ENCODE data around the gene CHURC1. TPM values are rescaled to one million over a fixed set of nuclear protein-coding genes. Genes with fewer than 3 reads are reported as not detected.
"Not testable (repeated sequence)": the region's sequence is repeated elsewhere in the genome, so short reads cannot be mapped to it uniquely, and the experiment has no call there.

Gene CHURC1
- total and polyA plus RNA-seq, 2 experiments from 2014 or later = 42.0 to 218 TPM

DNA sequence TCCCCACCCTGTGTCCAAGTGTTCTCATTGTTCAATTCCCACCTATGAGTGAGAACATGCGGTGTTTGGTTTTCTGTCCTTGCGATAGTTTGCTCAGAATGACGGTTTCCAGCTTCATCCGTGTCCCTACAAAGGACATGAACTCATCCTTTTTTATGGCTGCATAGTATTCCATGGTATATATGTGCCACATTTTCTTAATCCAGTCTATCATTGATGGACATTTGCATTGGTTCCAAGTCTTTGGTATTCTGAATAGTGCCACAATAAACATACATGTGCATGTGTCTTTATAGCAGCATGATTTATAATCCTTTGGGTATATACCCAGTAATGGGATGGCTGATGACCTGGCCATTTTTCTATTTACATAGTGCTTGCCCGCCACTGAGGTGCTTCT lies 778 bp upstream of the CHURC1 start:
- not testable (repeated sequence) for ATAC-seq; H3K9me3 Mint-ChIP-seq; H3K36me3 Mint-ChIP-seq (ENCODE audit: low read depth); H4K20me1 ChIP-seq (replicated peaks; ENCODE audit: insufficient read depth); H3K27ac ChIP-seq (ENCODE audit: low read depth); H3K27ac Mint-ChIP-seq; H3K4me1 ChIP-seq (ENCODE audit: insufficient read depth); H3K36me3 ChIP-seq (ENCODE audit: insufficient read depth); H3K27me3 Mint-ChIP-seq (ENCODE audit: insufficient read depth, low read depth, poor library complexity); DNase-seq (ENCODE audit: low spot score); H2AFZ ChIP-seq; H3K27me3 ChIP-seq (ENCODE audit: insufficient read depth); H3K9me2 ChIP-seq (ENCODE audit: insufficient read depth); H3F3A ChIP-seq (replicated peaks; ENCODE audit: low read depth)
- H3K4me1 Mint-ChIP-seq = peaks cover 13% of the 10 kb centered on the region
- Histone ChIP-seq H3K4me3 (peak overlapping the region; percentile 74), H3K4me2 (peak overlapping the region; percentile 85; the same call in 1 of the 2 replicates), H3K79me2 (replicated peaks; ENCODE audit: insufficient read depth) (peaks cover 32% of the 10 kb centered on the region)
- peak overlapping the region; percentile 89 for H3K4me3 Mint-ChIP-seq

DNA sequence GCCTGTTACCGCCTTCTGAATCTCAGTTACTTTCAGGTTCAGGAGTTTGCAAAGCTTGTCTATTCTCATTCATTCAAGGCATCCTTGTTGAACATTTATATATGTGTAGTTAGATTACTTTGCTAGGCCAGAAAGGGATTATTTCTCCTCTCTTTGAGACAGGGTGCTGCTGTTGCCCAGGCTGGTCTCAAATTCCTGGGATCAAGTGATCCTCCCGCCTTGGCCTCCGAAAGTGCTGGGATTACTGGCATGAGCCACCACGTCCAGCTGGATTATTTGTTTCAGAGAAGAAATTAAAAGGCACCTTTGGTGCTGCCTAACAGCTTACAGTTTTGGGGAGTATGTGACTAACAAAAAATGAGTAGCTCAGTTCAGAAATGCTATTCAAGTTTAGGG lies 772 bp downstream of the CHURC1 start:
- Mint-ChIP-seq H3K36me3 (ENCODE audit: low read depth) (no peaks in the 10 kb centered on the region), H3K4me3 (peak overlapping the region; percentile 89), H3K27me3 (ENCODE audit: insufficient read depth, low read depth, poor library complexity) (peaks cover 8% of the 10 kb centered on the region), H3K4me1 (peaks cover 13% of the 10 kb centered on the region), H3K9me3 (no peaks in the 10 kb centered on the region), H3K27ac (peak overlapping the region; percentile 89)
- H3K4me2 ChIP-seq = peak overlapping the region; percentile 85
- no peaks in the 10 kb centered on the region for H3K36me3 ChIP-seq (ENCODE audit: insufficient read depth)
- peak overlapping the region; percentile 74 for H3K4me3 ChIP-seq
- no peaks in the 10 kb centered on the region for H3F3A ChIP-seq (replicated peaks; ENCODE audit: low read depth)
- ATAC-seq (no peak), DNase-seq (ENCODE audit: low spot score) (no peak)
- H3K27me3 ChIP-seq (ENCODE audit: insufficient read depth) = no peaks in the 10 kb centered on the region
- peak overlapping the region; percentile 86 for H3K27ac ChIP-seq (ENCODE audit: low read depth)
- peaks cover 36% of the 10 kb centered on the region for H3K79me2 ChIP-seq (replicated peaks; ENCODE audit: insufficient read depth)
- no peaks in the 10 kb centered on the region for H3K9me2 ChIP-seq (ENCODE audit: insufficient read depth)
- peak overlapping the region; percentile 48 for H2AFZ ChIP-seq
- TF ChIP-seq POLR2AphosphoS5 (IDR thresholded peaks at IDR 0.05; ENCODE audit: low read depth) (no peak; the same call in 1 of the 2 replicates), CREB1 (CRISPR knock-in tag; IDR thresholded peaks at IDR 0.05; ENCODE audit: low read depth) (no peak), ZNF114 (CRISPR knock-in tag; IDR thresholded peaks at IDR 0.05) (no peak), JUNB (IDR thresholded peaks at IDR 0.05; ENCODE audit: unreplicated experiment) (no peak), EZH2phosphoT487 (IDR thresholded peaks at IDR 0.05; ENCODE audit: unreplicated experiment) (no peak)
- TF ChIP-seq, protein P1, sequence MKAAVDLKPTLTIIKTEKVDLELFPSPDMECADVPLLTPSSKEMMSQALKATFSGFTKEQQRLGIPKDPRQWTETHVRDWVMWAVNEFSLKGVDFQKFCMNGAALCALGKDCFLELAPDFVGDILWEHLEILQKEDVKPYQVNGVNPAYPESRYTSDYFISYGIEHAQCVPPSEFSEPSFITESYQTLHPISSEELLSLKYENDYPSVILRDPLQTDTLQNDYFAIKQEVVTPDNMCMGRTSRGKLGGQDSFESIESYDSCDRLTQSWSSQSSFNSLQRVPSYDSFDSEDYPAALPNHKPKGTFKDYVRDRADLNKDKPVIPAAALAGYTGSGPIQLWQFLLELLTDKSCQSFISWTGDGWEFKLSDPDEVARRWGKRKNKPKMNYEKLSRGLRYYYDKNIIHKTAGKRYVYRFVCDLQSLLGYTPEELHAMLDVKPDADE (IDR thresholded peaks at IDR 0.05) = no peak
- TF ChIP-seq, protein P2, sequence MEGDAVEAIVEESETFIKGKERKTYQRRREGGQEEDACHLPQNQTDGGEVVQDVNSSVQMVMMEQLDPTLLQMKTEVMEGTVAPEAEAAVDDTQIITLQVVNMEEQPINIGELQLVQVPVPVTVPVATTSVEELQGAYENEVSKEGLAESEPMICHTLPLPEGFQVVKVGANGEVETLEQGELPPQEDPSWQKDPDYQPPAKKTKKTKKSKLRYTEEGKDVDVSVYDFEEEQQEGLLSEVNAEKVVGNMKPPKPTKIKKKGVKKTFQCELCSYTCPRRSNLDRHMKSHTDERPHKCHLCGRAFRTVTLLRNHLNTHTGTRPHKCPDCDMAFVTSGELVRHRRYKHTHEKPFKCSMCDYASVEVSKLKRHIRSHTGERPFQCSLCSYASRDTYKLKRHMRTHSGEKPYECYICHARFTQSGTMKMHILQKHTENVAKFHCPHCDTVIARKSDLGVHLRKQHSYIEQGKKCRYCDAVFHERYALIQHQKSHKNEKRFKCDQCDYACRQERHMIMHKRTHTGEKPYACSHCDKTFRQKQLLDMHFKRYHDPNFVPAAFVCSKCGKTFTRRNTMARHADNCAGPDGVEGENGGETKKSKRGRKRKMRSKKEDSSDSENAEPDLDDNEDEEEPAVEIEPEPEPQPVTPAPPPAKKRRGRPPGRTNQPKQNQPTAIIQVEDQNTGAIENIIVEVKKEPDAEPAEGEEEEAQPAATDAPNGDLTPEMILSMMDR (conservative IDR thresholded peaks at IDR 0.05; ENCODE audit: low read depth in 2 of 2) = no peak
- TF ChIP-seq, protein P3, sequence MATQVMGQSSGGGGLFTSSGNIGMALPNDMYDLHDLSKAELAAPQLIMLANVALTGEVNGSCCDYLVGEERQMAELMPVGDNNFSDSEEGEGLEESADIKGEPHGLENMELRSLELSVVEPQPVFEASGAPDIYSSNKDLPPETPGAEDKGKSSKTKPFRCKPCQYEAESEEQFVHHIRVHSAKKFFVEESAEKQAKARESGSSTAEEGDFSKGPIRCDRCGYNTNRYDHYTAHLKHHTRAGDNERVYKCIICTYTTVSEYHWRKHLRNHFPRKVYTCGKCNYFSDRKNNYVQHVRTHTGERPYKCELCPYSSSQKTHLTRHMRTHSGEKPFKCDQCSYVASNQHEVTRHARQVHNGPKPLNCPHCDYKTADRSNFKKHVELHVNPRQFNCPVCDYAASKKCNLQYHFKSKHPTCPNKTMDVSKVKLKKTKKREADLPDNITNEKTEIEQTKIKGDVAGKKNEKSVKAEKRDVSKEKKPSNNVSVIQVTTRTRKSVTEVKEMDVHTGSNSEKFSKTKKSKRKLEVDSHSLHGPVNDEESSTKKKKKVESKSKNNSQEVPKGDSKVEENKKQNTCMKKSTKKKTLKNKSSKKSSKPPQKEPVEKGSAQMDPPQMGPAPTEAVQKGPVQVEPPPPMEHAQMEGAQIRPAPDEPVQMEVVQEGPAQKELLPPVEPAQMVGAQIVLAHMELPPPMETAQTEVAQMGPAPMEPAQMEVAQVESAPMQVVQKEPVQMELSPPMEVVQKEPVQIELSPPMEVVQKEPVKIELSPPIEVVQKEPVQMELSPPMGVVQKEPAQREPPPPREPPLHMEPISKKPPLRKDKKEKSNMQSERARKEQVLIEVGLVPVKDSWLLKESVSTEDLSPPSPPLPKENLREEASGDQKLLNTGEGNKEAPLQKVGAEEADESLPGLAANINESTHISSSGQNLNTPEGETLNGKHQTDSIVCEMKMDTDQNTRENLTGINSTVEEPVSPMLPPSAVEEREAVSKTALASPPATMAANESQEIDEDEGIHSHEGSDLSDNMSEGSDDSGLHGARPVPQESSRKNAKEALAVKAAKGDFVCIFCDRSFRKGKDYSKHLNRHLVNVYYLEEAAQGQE (IDR thresholded peaks at IDR 0.05; ENCODE audit: unreplicated experiment) = no peak
- TF ChIP-seq, protein P4, sequence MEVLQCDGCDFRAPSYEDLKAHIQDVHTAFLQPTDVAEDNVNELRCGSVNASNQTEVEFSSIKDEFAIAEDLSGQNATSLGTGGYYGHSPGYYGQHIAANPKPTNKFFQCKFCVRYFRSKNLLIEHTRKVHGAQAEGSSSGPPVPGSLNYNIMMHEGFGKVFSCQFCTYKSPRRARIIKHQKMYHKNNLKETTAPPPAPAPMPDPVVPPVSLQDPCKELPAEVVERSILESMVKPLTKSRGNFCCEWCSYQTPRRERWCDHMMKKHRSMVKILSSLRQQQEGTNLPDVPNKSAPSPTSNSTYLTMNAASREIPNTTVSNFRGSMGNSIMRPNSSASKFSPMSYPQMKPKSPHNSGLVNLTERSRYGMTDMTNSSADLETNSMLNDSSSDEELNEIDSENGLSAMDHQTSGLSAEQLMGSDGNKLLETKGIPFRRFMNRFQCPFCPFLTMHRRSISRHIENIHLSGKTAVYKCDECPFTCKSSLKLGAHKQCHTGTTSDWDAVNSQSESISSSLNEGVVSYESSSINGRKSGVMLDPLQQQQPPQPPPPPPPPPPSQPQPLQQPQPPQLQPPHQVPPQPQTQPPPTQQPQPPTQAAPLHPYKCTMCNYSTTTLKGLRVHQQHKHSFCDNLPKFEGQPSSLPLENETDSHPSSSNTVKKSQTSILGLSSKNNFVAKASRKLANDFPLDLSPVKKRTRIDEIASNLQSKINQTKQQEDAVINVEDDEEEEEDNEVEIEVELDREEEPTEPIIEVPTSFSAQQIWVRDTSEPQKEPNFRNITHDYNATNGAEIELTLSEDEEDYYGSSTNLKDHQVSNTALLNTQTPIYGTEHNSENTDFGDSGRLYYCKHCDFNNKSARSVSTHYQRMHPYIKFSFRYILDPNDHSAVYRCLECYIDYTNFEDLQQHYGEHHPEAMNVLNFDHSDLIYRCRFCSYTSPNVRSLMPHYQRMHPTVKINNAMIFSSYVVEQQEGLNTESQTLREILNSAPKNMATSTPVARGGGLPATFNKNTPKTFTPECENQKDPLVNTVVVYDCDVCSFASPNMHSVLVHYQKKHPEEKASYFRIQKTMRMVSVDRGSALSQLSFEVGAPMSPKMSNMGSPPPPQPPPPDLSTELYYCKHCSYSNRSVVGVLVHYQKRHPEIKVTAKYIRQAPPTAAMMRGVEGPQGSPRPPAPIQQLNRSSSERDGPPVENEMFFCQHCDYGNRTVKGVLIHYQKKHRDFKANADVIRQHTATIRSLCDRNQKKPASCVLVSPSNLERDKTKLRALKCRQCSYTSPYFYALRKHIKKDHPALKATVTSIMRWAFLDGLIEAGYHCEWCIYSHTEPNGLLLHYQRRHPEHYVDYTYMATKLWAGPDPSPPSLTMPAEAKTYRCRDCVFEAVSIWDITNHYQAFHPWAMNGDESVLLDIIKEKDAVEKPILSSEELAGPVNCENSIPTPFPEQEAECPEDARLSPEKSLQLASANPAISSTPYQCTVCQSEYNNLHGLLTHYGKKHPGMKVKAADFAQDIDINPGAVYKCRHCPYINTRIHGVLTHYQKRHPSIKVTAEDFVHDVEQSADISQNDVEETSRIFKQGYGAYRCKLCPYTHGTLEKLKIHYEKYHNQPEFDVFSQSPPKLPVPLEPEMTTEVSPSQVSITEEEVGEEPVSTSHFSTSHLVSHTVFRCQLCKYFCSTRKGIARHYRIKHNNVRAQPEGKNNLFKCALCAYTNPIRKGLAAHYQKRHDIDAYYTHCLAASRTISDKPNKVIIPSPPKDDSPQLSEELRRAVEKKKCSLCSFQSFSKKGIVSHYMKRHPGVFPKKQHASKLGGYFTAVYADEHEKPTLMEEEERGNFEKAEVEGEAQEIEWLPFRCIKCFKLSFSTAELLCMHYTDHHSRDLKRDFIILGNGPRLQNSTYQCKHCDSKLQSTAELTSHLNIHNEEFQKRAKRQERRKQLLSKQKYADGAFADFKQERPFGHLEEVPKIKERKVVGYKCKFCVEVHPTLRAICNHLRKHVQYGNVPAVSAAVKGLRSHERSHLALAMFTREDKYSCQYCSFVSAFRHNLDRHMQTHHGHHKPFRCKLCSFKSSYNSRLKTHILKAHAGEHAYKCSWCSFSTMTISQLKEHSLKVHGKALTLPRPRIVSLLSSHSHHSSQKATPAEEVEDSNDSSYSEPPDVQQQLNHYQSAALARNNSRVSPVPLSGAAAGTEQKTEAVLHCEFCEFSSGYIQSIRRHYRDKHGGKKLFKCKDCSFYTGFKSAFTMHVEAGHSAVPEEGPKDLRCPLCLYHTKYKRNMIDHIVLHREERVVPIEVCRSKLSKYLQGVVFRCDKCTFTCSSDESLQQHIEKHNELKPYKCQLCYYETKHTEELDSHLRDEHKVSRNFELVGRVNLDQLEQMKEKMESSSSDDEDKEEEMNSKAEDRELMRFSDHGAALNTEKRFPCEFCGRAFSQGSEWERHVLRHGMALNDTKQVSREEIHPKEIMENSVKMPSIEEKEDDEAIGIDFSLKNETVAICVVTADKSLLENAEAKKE (CRISPR knock-in tag; IDR thresholded peaks at IDR 0.05) = no peak
- no peaks in the 10 kb centered on the region for H4K20me1 ChIP-seq (replicated peaks; ENCODE audit: insufficient read depth)
- H3K4me1 ChIP-seq (ENCODE audit: insufficient read depth) = peaks cover 9% of the 10 kb centered on the region; the same call in 1 of the 2 replicates
